ACC112 (cell line): ENCODE data around the gene GYG1.
A peak's percentile ranks its signal among the peaks of the same experiment; 100 is the strongest.

ENCODE experiments used
- H2AFZ ChIP-seq: fragments of 200-600 bp; sonication (generic); one replicate; pipeline ENCODE4 v1.6.0; 2017; ENCODE audit warnings: antibody characterized with exemption, low read length; ENCODE audit not compliant: unreplicated experiment
- H3K27ac ChIP-seq: fragments of 200-600 bp; sonication (generic); 2 replicates; pipeline ENCODE4 v1.5.1; 2014; ENCODE audit warnings: low read depth, mild to moderate bottlenecking, antibody characterized with exemption, low read length, moderate library complexity
- H3K27me3 ChIP-seq: fragments of 200-600 bp; sonication (generic); 2 replicates; pipeline ENCODE4 v1.6.1; 2014; ENCODE audit warnings: mild to moderate bottlenecking, antibody characterized with exemption, low read length, moderate library complexity, mixed read lengths; ENCODE audit not compliant: insufficient read depth
- H3K36me3 ChIP-seq: fragments of 200-600 bp; sonication (generic); 2 replicates; pipeline ENCODE4 v1.6.1; 2016; ENCODE audit warnings: mild to moderate bottlenecking, antibody characterized with exemption, low read length, moderate library complexity, mixed read lengths; ENCODE audit not compliant: insufficient read depth
- H3K4me1 ChIP-seq: fragments of 200-600 bp; sonication (generic); one replicate; pipeline ENCODE4 v1.6.1; 2016; ENCODE audit warnings: low read length, mixed read lengths; ENCODE audit not compliant: insufficient read depth, unreplicated experiment, control insufficient read depth
- H3K4me3 ChIP-seq: fragments of 200-600 bp; sonication (generic); 2 replicates; pipeline ENCODE4 v1.5.1; 2014; ENCODE audit warnings: mild to moderate bottlenecking, low read depth, low read length
- H3K79me2 ChIP-seq: fragments of 200-600 bp; sonication (generic); one replicate; pipeline ENCODE4 v1.6.0; 2016; ENCODE audit warnings: low read length; ENCODE audit not compliant: control insufficient read depth, unreplicated experiment, insufficient read depth

GYG1 gene

DNA sequence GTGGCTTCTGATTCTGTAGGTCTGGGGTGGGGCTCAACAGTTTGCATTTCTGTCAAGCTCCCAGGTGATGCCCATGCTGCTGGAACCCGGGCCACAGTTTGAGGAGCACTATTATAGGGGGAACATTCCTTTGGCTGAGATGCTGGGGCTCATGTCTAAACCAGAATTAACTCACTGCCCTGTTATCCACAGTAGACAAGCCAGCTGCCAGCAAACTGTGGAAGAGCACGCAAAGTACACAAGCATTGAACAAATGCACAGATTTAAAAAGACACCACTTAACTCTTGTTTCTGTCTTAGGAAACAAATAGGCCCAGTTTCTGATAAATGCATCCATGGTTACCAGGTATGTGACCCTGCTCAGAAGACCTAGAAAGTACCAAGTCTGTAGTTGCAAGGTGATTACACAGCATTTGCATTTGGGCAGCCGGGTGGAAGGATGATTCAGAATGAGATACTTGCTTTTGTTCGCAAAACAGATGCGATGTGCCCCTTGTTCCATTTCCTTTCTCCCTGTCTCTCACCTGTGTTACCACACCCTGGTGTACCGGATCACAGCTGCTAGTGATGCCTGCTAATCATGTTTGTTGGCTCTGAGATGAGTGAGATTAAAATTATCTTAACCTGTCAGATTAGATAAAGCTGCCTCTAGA, 12.4 kb downstream of the GYG1 start:
- peaks cover 6% of the 10 kb centered on the region; the same call in 1 of the 2 replicates for H3K36me3 ChIP-seq
- no peaks in the 10 kb centered on the region for H3K27me3 ChIP-seq
- H3K4me1 ChIP-seq: peaks cover 22% of the 10 kb centered on the region
- no peak overlapping the region for H3K4me3 ChIP-seq
- no peak overlapping the region for H2AFZ ChIP-seq
- H3K79me2 ChIP-seq: no peaks in the 10 kb centered on the region
- no peak overlapping the region for H3K27ac ChIP-seq

DNA sequence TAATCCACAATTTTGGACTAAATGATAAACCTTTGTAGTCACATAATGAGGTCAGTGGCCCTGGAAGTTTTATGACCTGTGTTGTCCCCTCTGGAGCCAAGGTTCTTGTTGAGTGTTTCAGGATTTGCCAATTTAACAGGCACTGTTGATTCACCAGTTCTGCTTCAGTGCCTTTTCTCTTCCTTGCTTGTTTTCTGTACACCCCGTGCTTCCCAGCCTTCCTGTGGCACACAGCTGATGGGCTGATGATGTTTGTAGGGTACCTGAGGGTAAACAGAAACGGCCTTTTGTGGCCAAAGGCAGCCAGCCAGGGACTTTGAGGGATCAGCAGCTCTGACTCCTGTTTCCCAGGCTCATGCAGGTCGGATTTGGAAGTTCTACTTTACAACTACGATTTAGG, 13.3 kb downstream of the GYG1 start:
- peak overlapping the region; percentile 21 for H2AFZ ChIP-seq
- H3K4me1 ChIP-seq: peaks cover 16% of the 10 kb centered on the region
- no peaks in the 10 kb centered on the region for H3K27me3 ChIP-seq
- peak overlapping the region; percentile 5; the same call in 1 of the 2 replicates for H3K27ac ChIP-seq
- no peaks in the 10 kb centered on the region for H3K79me2 ChIP-seq
- H3K4me3 ChIP-seq: no peak overlapping the region
- H3K36me3 ChIP-seq: peaks cover 9% of the 10 kb centered on the region; the same call in 1 of the 2 replicates

DNA sequence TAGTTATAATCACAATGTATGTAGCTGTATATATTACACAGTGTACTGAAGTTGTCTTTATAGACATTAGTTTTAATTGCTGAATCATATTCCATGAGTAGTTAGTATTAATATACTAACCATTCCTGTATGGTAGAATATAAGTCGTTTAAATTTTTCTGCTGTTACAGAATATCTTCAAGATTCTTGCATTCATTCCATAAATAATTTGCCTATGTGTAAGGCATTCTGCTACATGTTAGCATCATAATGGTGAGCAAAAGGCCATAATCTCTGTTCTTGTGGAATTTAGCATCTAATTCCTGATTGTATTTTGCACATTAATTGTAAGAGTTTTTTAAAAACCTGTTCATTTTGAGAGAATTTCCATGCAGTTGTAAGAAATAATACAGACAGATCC, 14.1 kb downstream of the GYG1 start:
- no peak overlapping the region for H2AFZ ChIP-seq

DNA sequence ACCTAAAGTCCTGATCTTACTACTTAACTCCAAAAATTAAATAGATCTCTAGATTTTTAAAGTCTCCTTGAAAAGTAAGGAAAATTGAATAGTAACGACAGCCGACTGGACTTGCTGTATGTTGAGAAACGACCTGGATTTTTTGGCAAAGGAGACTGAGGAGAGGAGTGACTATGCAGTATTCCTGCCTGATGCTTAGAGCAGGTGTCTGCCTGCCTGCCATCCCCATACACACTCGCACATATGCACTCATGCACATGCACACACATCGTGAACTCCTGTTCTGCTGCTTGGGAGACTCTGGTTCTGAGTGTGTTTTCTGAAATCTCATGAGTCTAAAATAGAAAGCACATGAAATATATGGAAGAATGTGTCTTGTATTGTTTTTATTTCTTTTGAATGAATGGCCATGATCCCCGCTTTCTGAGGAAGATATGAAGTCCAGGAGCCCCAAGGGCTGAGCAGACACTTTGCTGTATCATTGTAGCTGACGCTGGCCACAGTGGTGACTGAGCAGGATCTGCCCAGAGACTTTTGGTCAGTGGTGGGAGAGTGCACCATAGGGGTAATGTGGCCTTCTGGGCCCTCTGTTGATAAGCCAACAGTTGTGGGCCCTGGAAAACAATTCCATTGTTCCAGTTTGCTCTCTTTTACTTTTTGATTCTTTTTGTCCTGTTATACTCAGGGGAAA, 16.4 kb downstream of the GYG1 start:
- H3K79me2 ChIP-seq: no peaks in the 10 kb centered on the region
- no peak overlapping the region for H3K27ac ChIP-seq
- H3K4me3 ChIP-seq: no peak overlapping the region
- no peak overlapping the region for H2AFZ ChIP-seq
- no peaks in the 10 kb centered on the region for H3K27me3 ChIP-seq
- peaks cover 6% of the 10 kb centered on the region for H3K4me1 ChIP-seq
- H3K36me3 ChIP-seq: peaks cover 19% of the 10 kb centered on the region; the same call in 1 of the 2 replicates

More for the DNA sequence above, 14.1 kb downstream of the GYG1 start:
- Histone ChIP-seq H3K36me3 (peaks cover 9% of the 10 kb centered on the region; the same call in 1 of the 2 replicates), H3K27me3 (no peaks in the 10 kb centered on the region), H3K79me2 (no peaks in the 10 kb centered on the region), H3K4me1 (peaks cover 8% of the 10 kb centered on the region), H3K4me3 (no peak overlapping the region), H3K27ac (no peak overlapping the region)

DNA sequence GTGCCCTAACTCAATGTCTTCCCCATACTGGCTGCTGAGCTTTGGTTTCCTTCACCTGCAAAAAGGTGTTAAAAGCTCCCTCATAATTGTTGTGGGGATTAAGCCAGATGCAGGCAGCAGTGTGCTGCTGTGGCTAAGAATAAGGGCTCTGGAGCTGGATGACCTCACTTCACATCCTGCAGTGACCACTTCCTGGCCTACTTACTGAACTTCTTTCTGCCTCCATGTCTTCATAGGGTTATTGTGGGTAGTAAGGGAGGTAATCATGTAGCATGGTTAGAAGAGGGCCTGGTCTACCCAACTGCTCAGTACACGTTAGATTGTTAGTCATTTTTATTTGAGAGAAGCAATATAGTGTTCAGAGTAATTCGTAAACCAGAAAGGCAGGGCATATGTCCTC, 18.4 kb downstream of the GYG1 start:
- Histone ChIP-seq H3K27me3 (no peaks in the 10 kb centered on the region), H3K36me3 (peaks cover 19% of the 10 kb centered on the region; the same call in 1 of the 2 replicates), H2AFZ (no peak overlapping the region), H3K27ac (no peak overlapping the region), H3K79me2 (no peaks in the 10 kb centered on the region), H3K4me3 (no peak overlapping the region), H3K4me1 (peaks cover 13% of the 10 kb centered on the region)

DNA sequence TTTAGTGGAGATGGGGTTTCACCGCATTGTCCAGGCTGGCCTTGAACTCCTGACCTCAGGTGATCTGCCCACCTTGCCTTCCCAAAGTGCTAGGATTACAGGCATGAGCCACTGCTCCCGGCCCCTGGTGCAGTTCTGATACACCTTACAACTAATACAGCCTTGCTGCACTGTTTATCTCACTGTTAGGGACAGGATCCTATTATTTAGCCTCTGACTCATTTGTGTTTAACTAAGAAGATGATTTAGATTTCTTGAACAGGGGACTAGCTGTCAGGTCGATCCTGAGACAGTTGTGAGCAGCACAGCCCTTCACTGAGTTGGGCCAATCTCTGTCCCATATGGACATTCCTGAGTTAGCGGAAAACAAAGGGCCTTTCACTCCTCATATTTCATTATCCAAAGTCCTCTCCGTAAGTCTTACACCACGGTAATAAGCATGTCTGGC, 19.2 kb downstream of the GYG1 start:
- peaks cover 19% of the 10 kb centered on the region; the same call in 1 of the 2 replicates for H3K36me3 ChIP-seq
- no peak overlapping the region for H3K27ac ChIP-seq
- H3K4me3 ChIP-seq: no peak overlapping the region
- peaks cover 3% of the 10 kb centered on the region for H3K79me2 ChIP-seq
- H3K27me3 ChIP-seq: no peaks in the 10 kb centered on the region
- H2AFZ ChIP-seq: no peak overlapping the region
- peaks cover 18% of the 10 kb centered on the region for H3K4me1 ChIP-seq

DNA sequence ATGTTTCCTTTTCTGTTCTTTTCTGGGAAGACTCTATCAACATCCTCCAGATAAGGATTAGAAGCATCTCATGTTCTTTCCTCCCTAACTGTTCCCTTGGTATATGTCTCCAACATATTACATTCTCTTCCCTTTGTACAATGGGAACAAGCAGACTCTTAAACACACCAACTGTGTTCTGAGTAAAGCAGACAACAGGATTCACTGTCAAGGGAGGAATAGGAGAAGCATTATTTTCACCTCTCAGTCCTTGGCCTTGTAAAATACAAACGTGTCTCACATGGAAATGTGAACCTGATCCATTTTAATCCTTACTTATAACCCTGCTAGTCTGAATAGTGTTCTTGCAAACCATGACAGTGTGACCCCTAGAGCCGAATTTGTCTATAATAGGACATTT, 19.6 kb downstream of the GYG1 start:
- peaks cover 16% of the 10 kb centered on the region for H3K4me1 ChIP-seq
- peaks cover 19% of the 10 kb centered on the region; the same call in 1 of the 2 replicates for H3K36me3 ChIP-seq
- H3K79me2 ChIP-seq: peaks cover 3% of the 10 kb centered on the region
- H3K4me3 ChIP-seq: no peak overlapping the region
- H2AFZ ChIP-seq: no peak overlapping the region
- H3K27ac ChIP-seq: no peak overlapping the region
- no peaks in the 10 kb centered on the region for H3K27me3 ChIP-seq

DNA sequence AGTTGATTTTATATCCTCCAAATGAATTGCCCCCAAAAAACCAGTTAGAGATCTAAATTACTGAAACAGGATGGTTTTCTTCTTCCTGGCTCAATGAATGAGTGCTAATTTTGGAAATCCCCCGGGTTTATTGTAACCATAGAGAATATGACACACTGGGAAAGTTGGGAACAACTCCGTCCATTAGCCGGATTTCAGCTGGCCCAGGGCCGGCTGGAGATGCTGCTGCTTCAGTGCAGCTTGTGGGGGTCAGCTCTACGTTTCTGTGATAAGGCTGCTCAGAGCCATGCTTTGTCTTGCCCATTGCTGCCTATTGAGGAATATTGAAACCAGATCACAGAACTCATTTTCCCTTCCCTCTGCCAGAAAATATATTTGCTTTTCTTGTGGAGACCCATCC, 20.3 kb downstream of the GYG1 start:
- H3K4me3 ChIP-seq: no peak overlapping the region
- no peak overlapping the region for H2AFZ ChIP-seq
- no peak overlapping the region for H3K27ac ChIP-seq
- peaks cover 19% of the 10 kb centered on the region; the same call in 1 of the 2 replicates for H3K36me3 ChIP-seq
- H3K4me1 ChIP-seq: peaks cover 21% of the 10 kb centered on the region
- no peaks in the 10 kb centered on the region for H3K27me3 ChIP-seq
- H3K79me2 ChIP-seq: peaks cover 3% of the 10 kb centered on the region

DNA sequence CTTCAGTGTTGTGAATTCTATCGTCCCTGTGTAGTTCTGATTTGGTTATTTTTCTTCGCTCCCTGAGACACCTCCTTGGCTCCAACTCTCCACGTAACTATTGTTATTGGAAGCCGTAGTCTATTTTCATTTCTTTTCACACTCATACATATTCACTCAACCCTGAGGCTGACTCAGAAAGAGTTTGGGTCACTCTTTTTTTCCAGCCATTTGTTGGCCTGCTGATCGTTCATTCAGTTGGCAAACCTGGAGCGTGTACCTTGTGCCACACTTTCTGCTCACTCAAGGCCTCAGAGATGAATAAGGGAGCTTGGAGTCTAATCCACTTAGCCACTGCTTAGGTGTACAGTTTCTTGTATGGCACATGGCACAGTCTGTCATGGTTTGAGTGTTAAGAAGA, 22.4 kb downstream of the GYG1 start:
- peak overlapping the region; percentile 59 for H3K4me3 ChIP-seq
- H3K36me3 ChIP-seq: peaks cover 16% of the 10 kb centered on the region; the same call in 1 of the 2 replicates
- H3K79me2 ChIP-seq: peaks cover 3% of the 10 kb centered on the region
- peak overlapping the region; percentile 39 for H2AFZ ChIP-seq
- peaks cover 39% of the 10 kb centered on the region for H3K4me1 ChIP-seq
- H3K27me3 ChIP-seq: no peaks in the 10 kb centered on the region
- H3K27ac ChIP-seq: peak overlapping the region; percentile 53

DNA sequence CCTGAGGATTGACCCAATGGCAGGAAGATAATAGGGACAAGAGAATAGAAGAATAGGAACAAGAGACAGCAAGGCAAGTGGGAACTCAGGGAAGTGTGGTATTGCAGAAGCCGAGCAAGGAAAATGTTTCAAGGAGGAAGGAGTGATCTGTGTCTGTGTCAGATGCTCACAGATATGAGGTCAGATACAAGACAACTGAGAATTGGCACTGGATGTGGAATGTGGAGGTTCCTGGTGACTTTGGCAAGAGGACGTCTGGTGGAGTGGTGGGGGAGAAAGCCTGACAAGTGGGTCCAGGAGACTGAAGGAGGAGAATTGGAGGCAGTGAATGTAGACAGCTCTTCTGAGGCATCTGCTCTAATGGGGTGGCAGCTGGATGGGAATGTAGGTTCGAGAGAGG, 24.1 kb downstream of the GYG1 start:
- peaks cover 10% of the 10 kb centered on the region; the same call in 1 of the 2 replicates for H3K36me3 ChIP-seq
- H3K4me1 ChIP-seq: peaks cover 53% of the 10 kb centered on the region

More for the DNA sequence above, 24.1 kb downstream of the GYG1 start:
- no peak overlapping the region for H3K4me3 ChIP-seq
- no peaks in the 10 kb centered on the region for H3K27me3 ChIP-seq
- H3K27ac ChIP-seq: peak overlapping the region; percentile 11; the same call in 1 of the 2 replicates
- no peak overlapping the region for H2AFZ ChIP-seq
- H3K79me2 ChIP-seq: peaks cover 3% of the 10 kb centered on the region
